Esophagus muscularis mucosa (tissue), 4 donors: Measurements from ENCODE around the gene SENP6. TPM values are rescaled to one million over a fixed set of nuclear protein-coding genes. Genes with fewer than 3 reads are reported as not detected.
"Not testable (repeated sequence)": the region's sequence is repeated elsewhere in the genome, so short reads cannot be mapped to it uniquely, and the experiment has no call there.

Experiments
- DNase-seq: peaks from one replicate; pipeline ENCODE4 v3.0.0-alpha.2; 2017; ENCODE audit errors: extremely low spot score
- H3K27ac ChIP-seq, 4 donors: fragments of 200-600 bp; sonication (generic); replicated peaks in 1 of 4; 1 replicate in 3 of 4; 2 replicates in 1 of 4; pipeline ENCODE4 v1.5.1; 2016 to 2019; ENCODE audit warnings: mild to moderate bottlenecking in 1 of 4
- H3K27me3 ChIP-seq, 4 donors: fragments of 200-600 bp; sonication (generic); one replicate each; pipeline versions ENCODE4 v1.5.1 to v1.6.0; 2016 to 2019
- H3K36me3 ChIP-seq, 4 donors: fragments of 200-600 bp; sonication (generic); one replicate each; pipeline ENCODE4 v1.5.1; 2016 to 2019
- H3K4me1 ChIP-seq, 4 donors: fragments of 200-600 bp; sonication (generic); one replicate each; pipeline ENCODE4 v1.5.1; 2016 to 2019
- H3K4me3 ChIP-seq, 4 donors: fragments of 200-600 bp; sonication (generic); 1 replicate in 2 of 4; 2 replicates in 2 of 4; pipeline ENCODE4 v1.5.1; 2016 to 2019; ENCODE audit warnings: mild to moderate bottlenecking in 4 of 4, moderate library complexity in 1 of 4
- H3K9me3 ChIP-seq, 4 donors: fragments of 200-600 bp; sonication (generic); 1 replicate in 3 of 4; 2 replicates in 1 of 4; pipeline ENCODE4 v1.5.1; 2016 to 2019
- CTCF ChIP-seq, 3 experiments: fragments of 200-600 bp in 2 of 3; fragments of 450-650 bp in 1 of 3; sonication (generic) in 2 of 3; IDR thresholded peaks; one replicate each; pipeline ENCODE4 v1.5.1; 2017 to 2019; ENCODE audit warnings: antibody characterized with exemption in 3 of 3, mild to moderate bottlenecking in 2 of 3, moderate library complexity in 1 of 3
- EP300 ChIP-seq: sonication (generic); formaldehyde crosslinking; IDR thresholded peaks from one replicate; pipeline ENCODE4 v1.6.1; 2017; ENCODE audit warnings: antibody characterized with exemption
- POLR2A ChIP-seq: fragments of 450-650 bp; IDR thresholded peaks from one replicate; pipeline ENCODE4 v1.6.1; 2017; ENCODE audit warnings: antibody characterized with exemption, moderate library complexity, mild to moderate bottlenecking, low read depth
- POLR2AphosphoS5 ChIP-seq, 2 donors: sonication (generic); formaldehyde crosslinking; IDR thresholded peaks; one replicate each; pipeline ENCODE4 v1.6.1; 2017; ENCODE audit warnings: antibody characterized with exemption in 2 of 2
- WGBS: methylation state at CpG from one replicate; pipeline ENCODE4 v1.1.5; 2018; 5-methylcytosine and 5-hydroxymethylcytosine counted together
- intact Hi-C: fragments of 100-400 bp; cut with DNase I; formaldehyde crosslinking; loops from one replicate; pipeline ENCODE4 v1.15.1; 2023
- total RNA-seq, 4 donors: library from RNA; depleted of rRNA; stranded (reverse); fragments of >200 nt; gene quantifications; one replicate each; pipeline versions ENCODE4 v1.1.0 to v1.2.1, GENCODE V29; 2016

SENP6 gene
- total RNA-seq, 4 donors from 2014 or later, result 91.8 to 145 (median 107) TPM

GRCh38 chr6:75568100-75568499 lies 33.6 kb upstream of the SENP6 start:
- TF ChIP-seq POLR2A (no peak), EP300 (no peak), CTCF (IDR thresholded peaks at IDR 0.05) (no peak), POLR2AphosphoS5 (IDR thresholded peaks at IDR 0.05) (no peak)
- intact Hi-C loops, result no loop called here
- no peak for DNase-seq
- Histone ChIP-seq H3K27me3 (no peaks in the 10 kb centered on the region), H3K4me3 (no peak overlapping the region), H3K4me1 (no peaks in the 10 kb centered on the region), H3K9me3 (peaks cover 0 to 13% (median 0%) of the 10 kb centered on the region in 4 donors), H3K36me3 (no peaks in the 10 kb centered on the region), H3K27ac (no peak overlapping the region)
- 86% methylated on average over 5 of the region's 6 CpGs for WGBS

- Histone ChIP-seq H3K4me3 (no peak overlapping the region), H3K27me3 (no peaks in the 10 kb centered on the region), H3K9me3 (peaks cover 0 to 8% (median 0%) of the 10 kb centered on the region in 4 donors), H3K27ac (no peak overlapping the region), H3K4me1 (no peaks in the 10 kb centered on the region), H3K36me3 (no peaks in the 10 kb centered on the region)
- 59% methylated on average over 3 of the region's 3 CpGs for WGBS
- TF ChIP-seq POLR2AphosphoS5 (IDR thresholded peaks at IDR 0.05) (no peak), POLR2A (no peak), EP300 (no peak), CTCF (IDR thresholded peaks at IDR 0.05) (no peak)
- no peak for DNase-seq
- intact Hi-C loops, result no loop called here
These were observed 32.7 kb upstream of the SENP6 start for GRCh38 chr6:75568965-75569364.

GRCh38 chr6:75570671-75571070 lies 31.0 kb upstream of the SENP6 start:
- H3K27ac ChIP-seq, H3K9me3 ChIP-seq, H3K36me3 ChIP-seq, H3K4me3 ChIP-seq, intact Hi-C loops, H3K4me1 ChIP-seq, H3K27me3 ChIP-seq, DNase-seq: not testable (repeated sequence)
- 96% methylated on average over 6 of the region's 6 CpGs for WGBS

- DNase-seq, result no peak
- Histone ChIP-seq H3K4me1 (no peaks in the 10 kb centered on the region), H3K36me3 (no peaks in the 10 kb centered on the region), H3K9me3 (no peaks in the 10 kb centered on the region), H3K27me3 (no peaks in the 10 kb centered on the region), H3K4me3 (no peak overlapping the region), H3K27ac (no peak overlapping the region)
- TF ChIP-seq POLR2A, result no peak
- TF ChIP-seq POLR2AphosphoS5 (IDR thresholded peaks at IDR 0.05), result no peak
- TF ChIP-seq CTCF (IDR thresholded peaks at IDR 0.05), result no peak
- TF ChIP-seq EP300, result no peak
- intact Hi-C loops, result no loop called here
- WGBS, result 94% methylated on average over 2 of the region's 2 CpGs
These were observed 29.6 kb upstream of the SENP6 start for GRCh38 chr6:75572072-75572471.

GRCh38 chr6:75579951-75580350 lies 21.7 kb upstream of the SENP6 start:
- Histone ChIP-seq H3K4me1 (no peaks in the 10 kb centered on the region), H3K27ac (no peak overlapping the region), H3K36me3 (no peaks in the 10 kb centered on the region), H3K9me3 (no peaks in the 10 kb centered on the region), H3K4me3 (no peak overlapping the region), H3K27me3 (no peaks in the 10 kb centered on the region)
- intact Hi-C loops, result no loop called here
- WGBS, result 82% methylated on average over 4 of the region's 4 CpGs
- DNase-seq, result no peak
- TF ChIP-seq POLR2AphosphoS5 (IDR thresholded peaks at IDR 0.05) (no peak), EP300 (no peak), CTCF (IDR thresholded peaks at IDR 0.05) (no peak), POLR2A (no peak)
